PC-3 (cell line): ENCODE measurements around the gene MIPOL1.

ENCODE experiments used
- CTCF ChIP-seq: fragments of 300-600 bp; sonication (generic); conservative IDR thresholded peaks from 2 replicates; pipeline ENCODE4 v1.5.1; 2017; ENCODE audit warnings: antibody characterized with exemption, low read depth, mild to moderate bottlenecking, low read length
- EZH2 ChIP-seq: fragments of 300-600 bp; sonication (generic); IDR thresholded peaks from one replicate; pipeline ENCODE4 v1.6.1; 2017; ENCODE audit warnings: antibody characterized with exemption, mild to moderate bottlenecking, low read length; ENCODE audit not compliant: unreplicated experiment

GRCh38 chr14:37401093-37401492, 203.4 kb downstream of the MIPOL1 start:
- TF ChIP-seq EZH2 (no peak), CTCF (no peak)
